GM12865 (cell line): ENCODE data around the gene ALMS1.
"Not testable (repeated sequence)": the region's sequence is repeated elsewhere in the genome, so short reads cannot be mapped to it uniquely, and the experiment has no call there.

Experiments
- DNase-seq: peaks from one replicate; pipeline ENCODE4 v3.0.0; 2010; ENCODE audit warnings: low read depth
- H3K4me3 ChIP-seq: 2 replicates; pipeline ENCODE4 v1.5.1; 2011; ENCODE audit warnings: mild to moderate bottlenecking, low read depth, low read length, control low read depth
- CTCF ChIP-seq: IDR thresholded peaks from 2 replicates; pipeline ENCODE4 v1.5.1; 2011; ENCODE audit warnings: low read length, control low read depth, low read depth, inconsistent platforms; ENCODE audit not compliant: insufficient read depth; ENCODE audit errors: missing control alignments

Gene ALMS1

GRCh38 chr2:73494031-73494430, 108.4 kb downstream of the ALMS1 start:
- TF ChIP-seq CTCF, result no peak
- no peak overlapping the region for H3K4me3 ChIP-seq
- DNase-seq, result no peak

GRCh38 chr2:73503992-73504570, 118.4 kb downstream of the ALMS1 start:
- DNase-seq, result no peak
- H3K4me3 ChIP-seq, result no peak overlapping the region
- no peak for TF ChIP-seq CTCF

GRCh38 chr2:73504850-73505249, 119.2 kb downstream of the ALMS1 start:
- DNase-seq, H3K4me3 ChIP-seq: not testable (repeated sequence)

- not testable (repeated sequence) for H3K4me3 ChIP-seq, DNase-seq
These were observed 124.8 kb downstream of the ALMS1 start for GRCh38 chr2:73510470-73510869.

GRCh38 chr2:73516033-73516432, 130.4 kb downstream of the ALMS1 start:
- H3K4me3 ChIP-seq, result no peak overlapping the region
- no peak for TF ChIP-seq CTCF
- no peak for DNase-seq

GRCh38 chr2:73528688-73529087, 143.1 kb downstream of the ALMS1 start:
- TF ChIP-seq CTCF, result no peak
- no peak overlapping the region for H3K4me3 ChIP-seq

GRCh38 chr2:73530773-73531172, 145.1 kb downstream of the ALMS1 start:
- H3K4me3 ChIP-seq, DNase-seq: not testable (repeated sequence)

More at GRCh38 chr2:73528688-73529087, 143.1 kb downstream of the ALMS1 start:
- no peak for DNase-seq

- no peak for DNase-seq
- no peak overlapping the region for H3K4me3 ChIP-seq
- TF ChIP-seq CTCF, result no peak
These were observed 146.7 kb downstream of the ALMS1 start for GRCh38 chr2:73532381-73532780.

GRCh38 chr2:73536133-73536840, 150.7 kb downstream of the ALMS1 start:
- no peak overlapping the region for H3K4me3 ChIP-seq
- no peak for TF ChIP-seq CTCF
- DNase-seq, result no peak

GRCh38 chr2:73560875-73561274, 175.2 kb downstream of the ALMS1 start:
- not testable (repeated sequence) for DNase-seq, H3K4me3 ChIP-seq
